ENCODE results near the gene VSX1. TPM values are rescaled to one million over a fixed set of nuclear protein-coding genes. Genes with fewer than 3 reads are reported as not detected.

The VSX1 gene
- total RNA-seq, 1 experiment from 2014 or later, result 3.8 TPM

DNA sequence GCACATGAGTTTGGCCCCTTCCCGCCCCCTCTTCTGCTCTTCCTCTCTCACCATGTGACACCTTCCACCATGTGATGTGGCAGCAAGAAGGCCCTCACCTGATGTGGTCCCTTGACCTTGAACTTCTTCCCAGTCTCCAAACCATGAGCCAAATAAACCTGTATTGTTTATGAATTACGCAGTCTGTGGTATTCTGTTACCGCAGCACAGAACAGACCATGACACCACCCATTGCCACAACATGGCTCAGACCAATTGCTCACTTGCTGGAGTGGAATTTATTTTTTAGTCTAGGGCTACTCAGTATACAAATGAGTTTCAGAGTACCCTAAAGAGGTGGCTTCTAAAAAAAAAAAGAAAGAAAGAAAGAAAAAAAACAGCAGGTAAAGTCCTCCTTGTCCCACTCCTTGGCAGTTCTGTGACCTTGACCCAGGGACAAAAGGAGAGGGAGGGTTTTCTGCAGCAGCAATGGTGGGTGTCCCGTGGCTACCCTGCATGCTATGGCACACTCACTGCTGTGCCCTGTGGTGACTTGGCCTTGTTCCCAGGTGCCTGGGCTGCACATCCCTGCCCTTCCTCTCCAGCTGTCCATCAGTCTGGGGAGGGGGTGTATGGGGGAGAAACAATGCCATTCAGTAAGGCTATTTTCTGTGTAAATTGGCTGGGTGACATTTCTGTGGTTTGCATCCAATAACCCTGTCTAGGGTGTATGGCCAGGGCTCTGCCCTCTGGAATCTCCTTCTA lies 5.4 kb upstream of the VSX1 start:
- no peak for DNase-seq (ENCODE audit: low read depth)

DNA sequence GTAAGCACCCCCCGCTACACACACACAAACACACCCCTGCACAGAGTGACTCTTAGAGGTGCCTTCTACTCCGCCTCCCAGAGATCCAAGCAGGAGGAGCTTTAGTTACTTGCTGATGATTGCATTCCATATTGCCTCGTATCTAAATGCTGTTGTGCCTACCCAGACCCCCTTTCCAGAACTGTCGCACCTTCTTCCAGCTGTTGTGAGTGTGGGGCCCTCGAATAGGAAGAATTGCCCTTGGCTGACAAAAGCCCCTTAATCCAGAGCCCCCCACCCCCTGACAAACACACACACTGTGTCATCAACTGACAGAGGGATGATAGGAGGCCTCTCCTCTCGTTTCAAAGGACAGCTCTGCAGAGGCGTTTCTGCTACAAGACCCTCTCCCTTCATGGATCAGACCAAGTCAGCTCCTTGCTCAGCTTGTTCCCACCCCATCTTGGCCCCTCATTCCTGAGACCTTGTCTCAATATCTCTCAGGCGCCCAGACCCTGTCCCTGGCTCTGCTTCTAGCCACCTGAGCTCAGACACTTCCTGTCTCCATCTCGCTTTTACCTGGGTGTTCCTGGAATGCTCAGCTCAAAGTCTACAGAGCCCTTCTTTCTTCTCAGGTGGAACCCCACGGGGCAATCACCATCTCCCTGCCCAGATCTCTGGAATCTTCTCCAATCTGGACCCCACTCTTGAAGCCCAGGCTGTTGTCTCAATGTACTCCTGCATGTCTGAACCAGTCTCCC lies 4.0 kb upstream of the VSX1 start:
- DNase-seq (ENCODE audit: low read depth), result no peak

DNA sequence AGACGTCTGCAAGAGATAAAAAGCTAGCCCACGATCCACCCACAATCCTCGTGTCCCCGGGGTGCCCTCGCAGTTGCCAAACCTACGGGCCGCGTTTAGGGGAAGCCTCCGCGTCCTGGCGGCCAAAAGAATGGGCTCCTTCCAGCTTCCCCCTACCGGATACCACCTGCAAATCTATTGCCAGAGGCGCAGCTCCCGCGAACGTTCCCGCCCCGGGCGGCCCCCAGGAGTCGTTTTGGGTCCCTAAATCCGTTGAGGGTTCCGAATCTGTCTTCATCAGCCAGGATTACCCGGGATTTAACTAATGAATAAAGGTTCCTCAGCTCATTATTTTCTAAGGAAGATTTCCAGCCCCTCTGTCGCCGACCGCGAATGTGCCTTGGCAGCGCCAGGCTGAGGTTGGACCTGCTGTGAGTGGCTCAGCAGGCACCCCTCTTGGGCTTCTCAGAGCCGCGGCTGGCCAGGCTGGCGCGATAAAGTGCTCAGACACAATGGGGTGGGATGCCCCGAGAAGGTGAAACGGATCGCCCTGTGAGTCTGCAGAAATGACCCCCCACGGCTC lies 2.8 kb upstream of the VSX1 start:
- DNase-seq (ENCODE audit: low read depth), result no peak

DNA sequence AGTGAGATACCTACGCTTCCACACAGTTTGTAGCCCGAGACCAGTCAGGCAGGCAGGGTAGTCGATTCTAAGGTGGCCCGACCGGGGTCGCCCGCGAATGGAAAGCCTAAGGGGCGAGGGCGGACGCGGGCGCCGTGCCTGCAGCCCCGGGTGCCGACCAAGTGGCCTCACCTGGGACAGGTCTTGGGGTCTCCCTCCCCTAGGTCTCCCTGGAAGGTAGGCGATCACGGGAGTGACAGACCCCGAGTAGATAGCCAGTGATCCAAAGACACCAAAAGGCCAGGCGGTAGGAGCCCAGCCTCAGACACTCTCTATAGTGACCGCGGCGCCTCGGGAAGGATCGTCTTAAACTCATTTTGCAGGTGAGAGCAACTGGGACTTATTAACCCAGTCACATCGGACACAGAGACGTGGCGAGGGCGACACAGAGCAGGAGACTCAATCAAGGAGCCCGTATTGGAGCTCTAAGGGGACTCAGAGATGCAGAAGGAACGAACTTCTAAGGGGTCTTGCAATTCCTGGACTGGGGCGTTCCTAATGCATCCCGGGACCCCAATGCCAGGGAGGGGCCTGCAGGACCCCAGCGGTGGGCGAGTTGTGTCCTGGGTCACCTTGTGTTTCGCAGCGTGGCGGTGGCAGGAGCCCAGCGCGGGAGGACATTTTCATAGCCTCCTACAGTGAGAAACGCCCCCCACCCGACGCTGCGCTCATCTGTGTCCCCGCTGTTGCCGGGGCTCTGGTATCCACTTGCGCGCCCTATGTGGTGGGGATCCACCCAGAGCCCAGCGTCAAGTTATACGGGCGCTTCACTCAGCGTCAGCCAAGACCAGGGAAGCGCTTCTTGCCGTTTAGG lies 2.1 kb upstream of the VSX1 start:
- DNase-seq (ENCODE audit: low read depth), result no peak

DNA sequence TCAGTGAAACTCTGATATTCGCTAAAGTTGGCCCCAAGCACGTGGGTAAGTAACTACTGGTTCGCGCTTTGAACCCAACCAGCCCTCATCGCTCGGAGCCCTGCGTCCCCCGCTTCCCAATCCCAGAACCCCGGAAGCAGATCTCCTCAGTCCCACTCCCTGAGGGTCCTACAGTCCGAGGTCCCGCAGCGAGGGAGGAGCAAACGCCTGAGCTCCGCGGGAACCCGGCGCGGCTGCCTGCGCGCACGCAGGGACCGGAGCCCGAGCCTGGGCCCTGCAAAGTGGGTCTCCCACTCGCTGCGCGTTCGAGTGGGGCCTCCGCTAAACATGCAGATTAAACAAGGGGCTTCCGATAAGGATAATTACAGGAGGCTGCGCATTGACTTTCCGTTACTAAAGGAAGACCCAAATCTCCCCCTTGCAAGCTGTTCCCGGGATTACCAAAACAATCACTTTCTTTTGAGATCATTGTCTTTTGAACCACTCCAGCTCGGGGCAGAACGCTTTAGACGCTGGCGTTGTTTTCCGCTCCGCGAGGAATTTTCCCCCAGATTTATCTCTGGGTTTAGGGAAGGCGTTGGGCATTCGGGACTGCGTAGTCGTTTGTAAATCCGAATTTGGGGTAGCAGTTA lies 1.3 kb upstream of the VSX1 start:
- DNase-seq (ENCODE audit: low read depth), result no peak

DNA sequence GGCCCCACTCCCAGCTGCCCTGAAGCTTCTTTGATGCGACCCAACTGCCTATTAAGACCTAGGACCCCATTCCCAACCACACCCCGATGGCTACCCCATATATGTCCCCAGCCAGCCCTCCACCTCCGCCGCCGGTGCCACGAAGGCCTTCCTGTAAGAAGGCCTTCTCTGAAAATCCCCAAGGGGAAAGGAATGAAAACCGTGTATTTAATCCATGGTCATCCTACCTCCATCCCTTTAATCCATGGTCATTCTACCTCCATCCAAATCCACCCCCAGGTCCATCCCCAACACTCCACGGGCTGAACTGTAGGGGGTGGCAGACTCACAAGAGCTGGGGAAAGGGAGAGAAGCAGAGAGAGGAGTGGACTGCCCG lies 545 bp upstream of the VSX1 start:
- no peak for DNase-seq (ENCODE audit: low read depth)

DNA sequence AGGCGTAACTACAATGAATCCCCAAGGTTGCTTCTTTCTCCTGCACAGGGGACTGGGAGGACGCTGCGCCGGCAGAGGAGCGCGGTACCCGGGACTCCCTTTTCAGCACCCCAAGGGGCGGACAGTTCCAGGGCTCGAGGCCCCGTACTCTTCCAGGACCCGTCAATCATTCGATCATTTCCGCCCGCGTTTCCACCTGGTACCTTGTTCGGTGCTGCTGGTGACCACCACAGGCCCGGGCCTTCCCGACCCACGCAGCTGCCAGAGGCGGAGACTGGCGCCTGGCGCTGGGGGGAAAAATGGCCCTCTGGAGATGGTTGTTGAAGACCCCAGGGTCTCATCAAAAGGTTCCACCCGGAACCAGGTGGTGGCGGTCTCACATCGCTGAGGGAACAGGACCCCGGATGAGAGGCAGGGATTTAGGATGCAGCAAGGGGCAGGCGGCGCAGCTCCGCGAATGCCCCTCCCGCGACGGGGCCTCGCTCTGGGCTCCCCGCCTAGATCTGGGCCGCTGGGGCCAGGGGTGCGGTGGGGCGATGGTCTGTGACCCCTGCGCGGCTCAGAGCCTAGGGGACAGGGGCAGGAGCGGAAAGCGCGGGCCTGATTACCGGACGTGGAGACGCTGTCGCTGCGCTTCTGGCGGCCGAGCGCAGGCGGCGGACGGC lies 744 bp downstream of the VSX1 start:
- no peak for DNase-seq (ENCODE audit: low read depth)

DNA sequence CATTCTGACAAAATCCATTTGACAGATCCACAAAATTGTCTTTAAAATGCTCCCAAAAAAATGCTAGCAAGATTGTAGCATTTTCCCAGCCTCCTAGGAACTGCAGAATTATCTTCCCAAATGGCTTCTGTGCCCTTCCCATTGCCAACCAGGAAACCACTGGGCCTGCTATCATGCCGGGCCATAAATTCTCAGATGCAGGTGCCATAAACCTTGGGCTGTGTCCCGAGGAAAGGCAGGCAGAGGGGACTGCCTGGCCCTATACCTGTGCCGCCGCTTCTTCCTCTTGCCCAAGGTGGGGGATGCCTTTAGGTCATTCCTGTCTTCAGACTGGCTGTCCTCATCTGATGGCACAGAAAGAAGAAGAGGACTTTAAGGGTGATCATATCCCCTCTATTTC lies 2.8 kb downstream of the VSX1 start:
- DNase-seq (ENCODE audit: low read depth), result no peak

DNA sequence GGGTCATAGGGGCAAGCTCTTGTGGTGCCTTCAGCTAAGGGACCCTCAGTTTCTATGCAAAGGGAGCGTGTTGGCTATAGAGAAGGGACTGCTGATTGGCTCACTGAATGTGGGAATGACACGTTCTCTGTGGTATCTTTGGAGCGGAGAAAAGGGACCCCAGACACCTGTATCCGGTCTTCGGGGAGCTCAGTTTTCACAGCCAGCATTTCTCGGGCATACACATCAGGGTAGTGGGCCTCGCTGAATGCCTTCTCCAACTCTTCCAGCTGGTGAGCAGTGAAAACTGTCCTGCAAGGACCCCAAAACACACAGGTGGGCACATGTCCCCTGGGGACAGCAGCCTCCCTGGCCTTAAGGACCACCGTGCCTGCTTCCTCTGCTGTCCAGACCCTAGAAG lies 3.3 kb downstream of the VSX1 start:
- DNase-seq (ENCODE audit: low read depth), result no peak

DNA sequence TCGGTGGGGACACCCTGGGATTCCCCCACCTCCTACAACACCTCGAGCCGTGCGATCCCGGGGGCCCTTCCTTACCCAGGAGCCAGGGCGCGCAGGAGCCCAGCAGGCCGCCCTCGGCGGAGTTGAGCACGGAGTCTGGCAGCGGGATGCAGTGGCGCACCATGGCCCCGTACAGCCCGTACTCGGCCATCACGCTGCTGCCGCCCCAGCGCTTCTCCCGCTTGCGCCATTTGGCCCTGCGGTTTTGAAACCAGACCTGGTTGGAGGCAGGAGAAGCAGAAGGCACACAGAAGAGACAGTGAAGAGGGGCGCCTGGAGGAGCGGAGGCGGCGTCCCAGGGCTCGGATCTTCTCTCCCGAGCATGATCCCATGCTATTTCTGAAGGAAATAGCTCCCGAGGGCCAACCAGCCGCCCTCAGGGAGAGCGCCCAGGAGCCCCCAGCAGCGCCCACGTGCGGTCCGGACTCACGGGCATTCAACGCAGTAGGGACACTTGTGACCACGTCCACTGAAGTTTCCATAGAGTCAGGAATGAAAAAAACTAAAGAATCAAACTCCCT lies 4.3 kb downstream of the VSX1 start:
- peak; percentile 60 for DNase-seq (ENCODE audit: low read depth)

DNA sequence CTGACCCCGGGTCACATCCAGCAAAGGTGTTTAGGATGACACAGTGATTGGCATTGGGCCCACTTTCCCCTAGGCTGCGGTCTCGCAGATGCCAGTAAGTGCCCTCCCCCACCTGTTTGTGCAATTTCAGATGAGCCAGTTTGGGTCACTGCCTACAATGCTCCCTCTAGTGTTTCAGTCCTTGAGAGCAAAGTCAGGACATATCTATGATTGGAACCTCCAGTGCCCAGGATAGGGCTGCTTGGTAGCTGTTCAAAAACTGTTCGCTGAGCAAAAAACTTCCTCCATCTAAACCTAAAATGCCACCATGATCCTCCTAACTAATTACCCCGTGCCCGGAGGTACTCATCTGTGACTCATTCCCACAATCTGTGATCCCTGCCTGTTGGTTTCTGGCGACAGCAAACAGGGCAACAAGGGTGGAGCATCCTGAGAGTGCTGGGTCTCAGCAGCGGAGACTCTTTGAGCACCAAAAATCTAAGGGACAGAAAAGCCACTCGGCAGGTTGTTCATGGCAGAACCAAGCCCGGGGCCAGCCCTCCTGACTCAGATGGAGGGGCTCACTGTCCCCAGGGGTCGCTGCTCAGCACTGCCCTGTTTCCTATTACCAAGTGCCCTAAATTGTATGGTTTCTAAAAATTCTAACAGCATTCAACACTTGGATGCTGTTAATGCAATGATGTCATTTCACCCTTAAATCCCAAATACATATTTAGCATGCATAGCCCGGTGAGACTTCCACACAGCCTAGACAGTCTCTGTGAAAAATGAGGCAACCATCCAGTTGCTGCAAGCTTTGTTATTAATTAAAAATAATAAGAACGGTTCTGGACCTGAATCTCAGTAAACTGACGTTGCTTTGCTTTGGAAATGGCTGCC lies 5.0 kb downstream of the VSX1 start:
- DNase-seq (ENCODE audit: low read depth), result peak; percentile 92

DNA sequence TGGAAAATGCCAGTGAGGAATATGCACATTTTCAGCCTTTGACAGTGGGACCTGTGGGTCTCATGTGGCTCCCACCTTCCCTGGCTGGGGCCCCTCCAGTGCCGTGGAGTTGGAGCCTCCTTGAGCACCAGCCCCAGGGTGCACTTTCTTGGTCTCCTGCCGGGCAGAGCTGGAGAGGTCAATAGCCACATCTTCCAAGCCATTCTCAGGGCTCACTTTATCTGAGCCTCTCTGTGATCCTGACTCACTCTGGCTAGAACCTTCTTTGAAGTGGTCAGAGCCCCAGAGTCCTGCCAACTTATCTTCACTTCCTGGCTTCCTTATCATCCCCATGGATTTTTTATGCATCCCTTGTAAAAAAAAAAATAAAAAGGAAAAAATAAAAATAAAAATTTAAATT lies 5.7 kb downstream of the VSX1 start:
- peak; percentile 95 for DNase-seq (ENCODE audit: low read depth)

DNA sequence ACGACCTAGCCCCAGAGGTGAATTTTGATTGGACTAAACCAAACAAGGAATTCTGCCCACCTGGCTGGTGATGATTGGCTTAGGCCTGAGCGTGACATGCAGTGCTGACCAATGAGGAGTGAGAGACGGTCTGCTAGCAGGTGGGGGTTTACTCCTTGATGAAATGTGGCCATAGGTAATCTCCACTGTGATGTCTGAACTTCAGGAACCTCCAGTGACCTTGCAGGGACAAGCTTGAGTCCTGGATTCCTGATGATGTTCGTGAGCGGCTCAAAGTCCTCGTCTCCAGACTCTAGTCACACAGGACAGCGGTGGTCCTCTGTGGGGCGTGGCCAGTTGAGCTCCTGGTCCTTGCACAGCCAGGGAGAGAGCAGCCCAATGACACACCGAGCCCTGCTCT lies 8.4 kb downstream of the VSX1 start:
- DNase-seq (ENCODE audit: low read depth), result no peak

DNA sequence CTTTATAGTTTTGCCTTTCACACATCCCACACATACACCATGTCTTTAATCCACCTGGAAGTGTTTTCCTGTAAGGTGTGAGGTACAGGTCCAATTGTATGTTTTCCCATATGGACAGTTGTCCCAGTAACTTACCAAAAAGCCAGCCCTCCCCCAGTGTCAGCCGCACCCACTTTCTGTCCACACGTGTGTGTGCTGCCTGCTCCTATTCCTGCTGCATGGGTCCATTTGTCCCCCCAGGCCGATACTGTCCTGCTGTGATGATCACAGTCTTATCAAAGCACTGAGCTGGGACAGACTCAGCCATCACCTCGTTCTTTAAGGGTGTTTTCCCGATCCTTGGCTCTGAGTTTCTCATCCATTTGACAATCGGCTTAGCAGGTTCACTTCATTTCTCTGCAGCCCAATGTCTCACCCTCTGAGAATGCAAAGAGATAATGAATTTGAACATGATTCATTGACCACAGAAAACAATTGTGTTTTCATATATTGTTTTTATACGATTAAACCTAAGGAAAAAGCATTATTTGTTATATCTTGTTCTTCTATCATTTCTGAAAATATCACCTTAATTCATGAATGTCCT lies 9.6 kb downstream of the VSX1 start:
- peak; percentile 47 for DNase-seq (ENCODE audit: low read depth)

DNA sequence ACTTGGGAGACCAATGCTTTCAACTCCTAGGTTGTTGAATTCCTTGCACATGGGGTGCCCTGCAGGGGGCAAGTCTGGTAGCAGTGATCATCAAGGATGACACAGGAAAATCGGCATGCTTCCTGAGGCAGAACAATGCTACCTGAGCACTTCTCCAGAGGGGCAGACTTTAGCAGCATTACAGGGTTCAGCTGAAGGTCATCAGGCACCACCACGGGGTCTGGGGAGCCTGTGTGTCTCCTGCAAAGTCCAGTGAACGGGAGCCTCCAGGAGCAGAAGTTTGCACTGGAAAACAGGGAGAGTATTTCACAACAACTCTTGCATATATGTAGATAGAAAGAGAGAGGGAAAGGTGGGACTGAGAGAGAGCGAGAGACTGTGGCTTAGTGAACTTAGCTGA lies 10.2 kb downstream of the VSX1 start:
- DNase-seq (ENCODE audit: low read depth), result no peak

DNA sequence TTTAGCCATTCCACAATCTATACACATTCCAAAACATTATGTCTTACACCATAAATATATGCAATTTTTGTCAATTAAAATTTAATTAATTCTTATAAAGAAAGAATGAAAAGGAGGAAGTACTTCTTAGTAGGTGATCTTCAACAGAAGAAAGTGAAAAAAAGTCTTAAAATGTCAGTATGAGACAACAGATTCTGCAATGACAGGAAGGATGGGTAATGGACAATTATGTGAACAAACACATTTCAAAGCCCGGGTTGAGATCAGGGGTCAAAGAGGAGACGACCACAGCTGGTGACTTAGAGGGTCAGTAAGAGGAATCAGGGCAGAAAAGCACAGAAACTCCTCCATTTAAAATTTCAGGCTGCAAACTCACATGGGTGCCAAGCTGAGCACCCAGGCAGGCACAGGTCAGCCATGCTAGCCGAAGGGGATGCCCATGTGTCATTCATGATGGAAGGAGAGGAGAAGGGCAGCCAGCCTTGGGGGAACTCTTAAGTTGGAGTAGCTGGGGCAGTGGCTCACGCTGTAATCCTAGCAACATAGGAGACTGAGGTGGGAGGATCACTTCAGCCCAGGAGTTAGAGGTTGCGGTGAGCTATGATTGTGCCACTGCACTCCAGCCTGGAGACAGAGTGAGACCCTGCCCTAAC lies 11.0 kb downstream of the VSX1 start:
- DNase-seq (ENCODE audit: low read depth), result no peak

DNA sequence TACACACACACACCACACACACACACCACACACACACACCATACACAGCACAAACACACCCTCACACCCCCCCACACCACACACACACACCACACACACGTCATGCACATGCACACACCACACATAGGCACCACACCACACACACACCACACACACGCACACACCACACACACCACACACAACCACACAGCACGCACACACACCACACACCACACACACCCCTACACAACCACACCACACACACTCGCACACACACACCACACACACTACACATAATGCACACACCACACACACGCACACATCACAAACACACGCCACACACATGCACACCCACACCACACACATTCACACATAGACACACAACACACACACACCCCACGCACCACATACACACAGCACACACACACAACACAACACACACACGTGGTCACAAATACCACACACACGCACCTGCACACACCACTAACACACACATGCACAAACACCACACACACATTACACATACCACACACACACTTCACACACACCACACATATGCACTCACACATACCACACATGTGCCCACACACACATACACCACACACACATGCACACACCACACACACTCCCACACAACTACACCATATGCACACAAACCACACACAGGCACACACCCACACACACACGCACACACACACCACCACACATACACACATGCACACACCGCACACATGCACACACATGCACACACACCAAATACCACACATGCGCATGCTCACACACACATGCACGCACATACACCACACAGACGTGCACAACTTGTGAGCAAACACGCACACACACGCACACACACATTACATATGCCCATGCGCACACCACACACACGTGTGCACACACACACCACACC lies 14.6 kb downstream of the VSX1 start:
- DNase-seq (ENCODE audit: low read depth), result no peak

DNA sequence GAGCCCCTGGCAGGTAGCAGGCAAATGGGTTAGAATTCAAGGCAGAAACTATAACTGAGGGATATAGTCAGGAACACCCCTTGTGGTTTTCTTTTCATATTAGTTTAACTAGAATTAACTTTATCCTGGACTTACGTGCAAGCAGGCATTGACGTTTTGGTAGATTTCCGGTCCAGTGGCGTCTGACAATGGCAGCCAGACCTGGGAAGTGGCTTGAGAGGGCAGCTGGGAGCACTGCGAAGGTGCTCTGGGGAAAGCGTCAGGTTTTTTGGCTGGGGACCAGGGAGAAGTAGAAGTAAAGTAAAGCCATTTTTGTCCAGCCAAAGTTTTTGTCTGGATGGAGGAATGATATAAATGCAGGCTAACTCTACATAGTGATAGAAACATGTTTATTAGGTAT lies 15.6 kb downstream of the VSX1 start:
- peak; percentile 19 for DNase-seq (ENCODE audit: low read depth)
